ENCODE measurements around the gene CAMK4.
"Not testable (repeated sequence)": the region's sequence is repeated elsewhere in the genome, so short reads cannot be mapped to it uniquely, and the experiment has no call there.

Gene CAMK4

DNA sequence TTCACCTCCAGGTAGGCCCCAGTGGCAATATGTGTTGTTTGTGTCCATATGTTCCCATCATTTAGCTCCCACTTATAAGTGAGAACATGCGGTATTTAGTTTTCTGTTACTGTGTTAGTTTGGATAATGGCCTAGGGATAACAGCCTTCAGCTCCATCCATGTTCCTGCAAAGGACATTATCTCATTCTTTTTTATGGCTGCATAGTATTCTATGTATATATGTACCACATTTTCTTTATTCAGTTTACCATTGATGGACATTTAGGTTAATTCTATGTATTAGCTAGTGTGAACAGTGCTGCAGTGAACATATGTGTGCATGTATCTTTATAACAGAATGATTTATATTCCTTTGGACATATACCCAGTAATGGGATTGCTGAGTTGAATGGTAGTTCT is 134.5 kb downstream of the CAMK4 start:
- H3K9me3 ChIP-seq (ENCODE audit: control insufficient read depth, insufficient read depth, low read depth, low read length); POLR2A ChIA-PET; H3K36me3 ChIP-seq (ENCODE audit: control insufficient read depth in 2 of 2, insufficient read depth in 1 of 2, low read length in 2 of 2); H3K4me1 ChIP-seq (ENCODE audit: control insufficient read depth, insufficient read depth, low read length); CTCF ChIA-PET; H3K4me3 ChIP-seq (ENCODE audit: low read depth, low read length); H3K27ac ChIP-seq (ENCODE audit: extremely low read depth, low read depth, low read length): not testable (repeated sequence)
- TF ChIP-seq ZNF146 (tag by site-specific recombination; IDR thresholded peaks at IDR 0.05) = peak; percentile 58; the same call in 1 of the 2 replicates

DNA sequence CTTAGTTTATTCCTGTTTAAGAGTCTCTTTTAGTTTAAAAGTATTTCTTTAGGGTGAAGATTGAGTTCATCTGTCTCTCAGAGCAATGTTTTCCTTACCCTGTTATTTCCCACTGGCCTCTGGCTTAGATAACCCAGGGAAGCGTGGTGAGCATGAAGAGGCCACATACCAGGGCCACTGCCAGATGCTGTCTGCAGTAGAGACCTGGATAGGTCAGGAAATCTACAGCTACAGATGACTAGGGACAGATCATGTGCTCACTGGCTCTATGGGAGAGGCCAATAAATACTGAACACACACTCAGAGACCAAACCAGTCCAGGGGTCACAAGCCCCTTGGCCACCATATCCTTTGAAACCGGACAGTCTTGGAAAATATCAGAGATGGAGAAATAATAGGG is 136.0 kb downstream of the CAMK4 start:
- H3K36me3 ChIP-seq (ENCODE audit: control insufficient read depth in 2 of 2, insufficient read depth in 1 of 2, low read length in 2 of 2) = no peaks in the 10 kb centered on the region
- CTCF ChIA-PET = interaction anchor here (0.6 kb wide), 1 partner anchor 840 kb away, joined by 3 read pairs; no protein-coding TSS in a partner anchor
- TF ChIP-seq, protein P1, sequence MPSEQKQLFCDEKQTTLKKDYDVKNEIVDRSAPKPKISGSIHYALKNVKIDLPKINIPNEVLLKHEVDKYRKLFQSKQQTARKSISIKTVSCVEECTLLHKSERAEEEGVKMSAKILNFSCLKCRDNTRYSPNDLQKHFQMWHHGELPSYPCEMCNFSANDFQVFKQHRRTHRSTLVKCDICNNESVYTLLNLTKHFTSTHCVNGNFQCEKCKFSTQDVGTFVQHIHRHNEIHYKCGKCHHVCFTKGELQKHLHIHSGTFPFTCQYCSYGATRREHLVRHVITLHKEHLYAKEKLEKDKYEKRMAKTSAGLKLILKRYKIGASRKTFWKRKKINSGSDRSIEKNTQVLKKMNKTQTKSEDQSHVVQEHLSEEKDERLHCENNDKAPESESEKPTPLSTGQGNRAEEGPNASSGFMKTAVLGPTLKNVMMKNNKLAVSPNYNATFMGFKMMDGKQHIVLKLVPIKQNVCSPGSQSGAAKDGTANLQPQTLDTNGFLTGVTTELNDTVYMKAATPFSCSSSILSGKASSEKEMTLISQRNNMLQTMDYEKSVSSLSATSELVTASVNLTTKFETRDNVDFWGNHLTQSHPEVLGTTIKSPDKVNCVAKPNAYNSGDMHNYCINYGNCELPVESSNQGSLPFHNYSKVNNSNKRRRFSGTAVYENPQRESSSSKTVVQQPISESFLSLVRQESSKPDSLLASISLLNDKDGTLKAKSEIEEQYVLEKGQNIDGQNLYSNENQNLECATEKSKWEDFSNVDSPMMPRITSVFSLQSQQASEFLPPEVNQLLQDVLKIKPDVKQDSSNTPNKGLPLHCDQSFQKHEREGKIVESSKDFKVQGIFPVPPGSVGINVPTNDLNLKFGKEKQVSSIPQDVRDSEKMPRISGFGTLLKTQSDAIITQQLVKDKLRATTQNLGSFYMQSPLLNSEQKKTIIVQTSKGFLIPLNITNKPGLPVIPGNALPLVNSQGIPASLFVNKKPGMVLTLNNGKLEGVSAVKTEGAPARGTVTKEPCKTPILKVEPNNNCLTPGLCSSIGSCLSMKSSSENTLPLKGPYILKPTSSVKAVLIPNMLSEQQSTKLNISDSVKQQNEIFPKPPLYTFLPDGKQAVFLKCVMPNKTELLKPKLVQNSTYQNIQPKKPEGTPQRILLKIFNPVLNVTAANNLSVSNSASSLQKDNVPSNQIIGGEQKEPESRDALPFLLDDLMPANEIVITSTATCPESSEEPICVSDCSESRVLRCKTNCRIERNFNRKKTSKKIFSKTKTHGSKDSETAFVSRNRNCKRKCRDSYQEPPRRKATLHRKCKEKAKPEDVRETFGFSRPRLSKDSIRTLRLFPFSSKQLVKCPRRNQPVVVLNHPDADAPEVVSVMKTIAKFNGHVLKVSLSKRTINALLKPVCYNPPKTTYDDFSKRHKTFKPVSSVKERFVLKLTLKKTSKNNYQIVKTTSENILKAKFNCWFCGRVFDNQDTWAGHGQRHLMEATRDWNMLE (tag by site-specific recombination; conservative IDR thresholded peaks at IDR 0.05; ENCODE audit: low read depth) = no peak
- no peak for TF ChIP-seq ZNF645 (tag by site-specific recombination; IDR thresholded peaks at IDR 0.05)
- no peak for TF ChIP-seq ZNF791 (tag by site-specific recombination; IDR thresholded peaks at IDR 0.05)
- no peak for TF ChIP-seq IKZF3 (tag by site-specific recombination; IDR thresholded peaks at IDR 0.05)
- TF ChIP-seq SCRT2 (tag by site-specific recombination; IDR thresholded peaks at IDR 0.05) = no peak
- no peak overlapping the region for H3K4me3 ChIP-seq (ENCODE audit: low read depth, low read length)
- no peak overlapping the region for H3K27ac ChIP-seq (ENCODE audit: extremely low read depth, low read depth, low read length)
- H3K4me1 ChIP-seq (ENCODE audit: control insufficient read depth, insufficient read depth, low read length) = no peaks in the 10 kb centered on the region
- no peaks in the 10 kb centered on the region for H3K9me3 ChIP-seq (ENCODE audit: control insufficient read depth, insufficient read depth, low read depth, low read length)
- POLR2A ChIA-PET = no interaction called here

GRCh38 chr5:111364992-111365391 is 140.8 kb downstream of the CAMK4 start:
- H3K27ac ChIP-seq (ENCODE audit: extremely low read depth, low read depth, low read length) = no peak overlapping the region
- H3K36me3 ChIP-seq (ENCODE audit: control insufficient read depth in 2 of 2, insufficient read depth in 1 of 2, low read length in 2 of 2) = no peaks in the 10 kb centered on the region
- ChIA-PET POLR2A (no interaction called here), CTCF (interaction anchor here (0.6 to 1.1 kb wide), 3 partner anchors 87 to 194 kb away, joined by 3 to 4 read pairs (median 3); no protein-coding TSS in a partner anchor)
- H3K4me1 ChIP-seq (ENCODE audit: control insufficient read depth, insufficient read depth, low read length) = no peaks in the 10 kb centered on the region
- no peaks in the 10 kb centered on the region for H3K9me3 ChIP-seq (ENCODE audit: control insufficient read depth, insufficient read depth, low read depth, low read length)
- H3K4me3 ChIP-seq (ENCODE audit: low read depth, low read length) = no peak overlapping the region
- TF ChIP-seq ZNF624 (tag by site-specific recombination; IDR thresholded peaks at IDR 0.05) = no peak
- TF ChIP-seq ZNF155 (tag by site-specific recombination; IDR thresholded peaks at IDR 0.05) = no peak
- TF ChIP-seq PRDM10 (tag by site-specific recombination; IDR thresholded peaks at IDR 0.05) = no peak
- TF ChIP-seq ZEB2 (tag by site-specific recombination; IDR thresholded peaks at IDR 0.05) = no peak
- no peak for TF ChIP-seq INSM2 (tag by site-specific recombination; IDR thresholded peaks at IDR 0.05)
- no peak for TF ChIP-seq ZNF266 (tag by site-specific recombination; IDR thresholded peaks at IDR 0.05; ENCODE audit: low read depth)
- no peak for TF ChIP-seq BCL6B (tag by site-specific recombination; IDR thresholded peaks at IDR 0.05)
- TF ChIP-seq ZNF654 (tag by site-specific recombination; IDR thresholded peaks at IDR 0.05; ENCODE audit: low read depth) = no peak

All from HEK293 (cell line).